Activated B cell treated with CpG ODN at 0.5 μM for 24 hours (primary cell): Measurements from ENCODE around the gene IFNA4. TPM values are rescaled to one million over a fixed set of nuclear protein-coding genes. Genes with fewer than 3 reads are reported as not detected.

Experiments
- ATAC-seq: fragments of 200-7000 bp; cut with Tn5 transposase; one replicate; pipeline ENCODE4 v1.10.0; 2021; ENCODE audit warnings: low read depth, mild to moderate bottlenecking, moderate library complexity
- CTCF ChIA-PET: fragments of 350-600 bp; sonication (Branson Sonifier 250); formaldehyde crosslinking; loops from one replicate; lab custom pipeline; 2021; ENCODE audit warnings: antibody characterized with exemption; lab: Charles Lee
- POLR2A ChIA-PET: fragments of 350-600 bp; sonication (Branson Sonifier 250); formaldehyde crosslinking; loops from one replicate; lab custom pipeline; 2021; ENCODE audit warnings: antibody characterized with exemption; lab: Charles Lee
- DNase-seq: peaks from one replicate; pipeline ENCODE4 v3.0.0; 2022
- H3K27ac Mint-ChIP-seq: one replicate; pipeline ENCODE4 v1.8.0; 2020; ENCODE audit warnings: mixed read lengths
- H3K27me3 Mint-ChIP-seq: one replicate; pipeline ENCODE4 v1.8.0; 2021; ENCODE audit warnings: mixed read lengths
- H3K36me3 Mint-ChIP-seq: one replicate; pipeline ENCODE4 v1.8.0; 2021; ENCODE audit warnings: low read depth, mixed read lengths
- H3K4me1 Mint-ChIP-seq: one replicate; pipeline ENCODE4 v1.8.0; 2021; ENCODE audit warnings: mixed read lengths
- H3K4me3 Mint-ChIP-seq: one replicate; pipeline ENCODE4 v1.8.0; 2020; ENCODE audit warnings: mild to moderate bottlenecking, mixed read lengths
- H3K9me3 Mint-ChIP-seq: one replicate; pipeline ENCODE4 v1.8.0; 2020; ENCODE audit warnings: mixed read lengths
- CTCF ChIP-seq: fragments of 200-600 bp; IDR thresholded peaks from one replicate; pipeline ENCODE4 v1.8.0; 2022; ENCODE audit warnings: antibody characterized with exemption, mild to moderate bottlenecking
- intact Hi-C: fragments of 100-400 bp; cut with micrococcal nuclease; formaldehyde crosslinking; loops from one replicate; pipeline ENCODE4 v1.15.1; 2024
- total RNA-seq: library from RNA; stranded (reverse); gene quantifications from 2 replicates; pipeline ENCODE4 v1.2.3, GENCODE V29; 2022

IFNA4 gene
- total RNA-seq, 1 donor from 2014 or later = not detected

- intact Hi-C loops = no loop called here
- H3K4me3 Mint-ChIP-seq = no peak overlapping the region
- ChIA-PET POLR2A (no interaction called here), CTCF (no interaction called here)
- no peaks in the 10 kb centered on the region for H3K9me3 Mint-ChIP-seq
- no peak overlapping the region for H3K27ac Mint-ChIP-seq
- H3K4me1 Mint-ChIP-seq = no peaks in the 10 kb centered on the region
- no peaks in the 10 kb centered on the region for H3K36me3 Mint-ChIP-seq
- ATAC-seq (no peak), DNase-seq (no peak)
- no peak for TF ChIP-seq CTCF
- peaks cover 2% of the 10 kb centered on the region for H3K27me3 Mint-ChIP-seq
These were observed 21.9 kb downstream of the IFNA4 start for GRCh38 chr9:21165516-21165915.

GRCh38 chr9:21160178-21160577, 27.2 kb downstream of the IFNA4 start:
- intact Hi-C loops = no loop called here

GRCh38 chr9:21155501-21155900, 31.9 kb downstream of the IFNA4 start:
- H3K4me1 Mint-ChIP-seq = peaks cover 5% of the 10 kb centered on the region
- H3K9me3 Mint-ChIP-seq = no peaks in the 10 kb centered on the region
- peaks cover 6% of the 10 kb centered on the region for H3K27me3 Mint-ChIP-seq
- ATAC-seq (no peak), DNase-seq (no peak)
- H3K27ac Mint-ChIP-seq = no peak overlapping the region
- no peak overlapping the region for H3K4me3 Mint-ChIP-seq
- POLR2A ChIA-PET = no interaction called here
- no peaks in the 10 kb centered on the region for H3K36me3 Mint-ChIP-seq
- intact Hi-C loops = no loop called here
- CTCF ChIA-PET = no interaction called here
- TF ChIP-seq CTCF = no peak

More at GRCh38 chr9:21160178-21160577, 27.2 kb downstream of the IFNA4 start:
- no peak overlapping the region for H3K4me3 Mint-ChIP-seq
- peaks cover 2% of the 10 kb centered on the region for H3K27me3 Mint-ChIP-seq
- no peaks in the 10 kb centered on the region for H3K36me3 Mint-ChIP-seq
- no peak overlapping the region for H3K27ac Mint-ChIP-seq
- DNase-seq = no peak
- CTCF ChIA-PET = no interaction called here
- ATAC-seq = no peak
- peaks cover 5% of the 10 kb centered on the region for H3K4me1 Mint-ChIP-seq
- POLR2A ChIA-PET = no interaction called here
- no peak for TF ChIP-seq CTCF
- no peaks in the 10 kb centered on the region for H3K9me3 Mint-ChIP-seq

- Mint-ChIP-seq H3K4me3 (no peak overlapping the region), H3K36me3 (no peaks in the 10 kb centered on the region), H3K27ac (no peak overlapping the region), H3K9me3 (peaks cover under 1% of the 10 kb centered on the region), H3K27me3 (peaks cover 6% of the 10 kb centered on the region), H3K4me1 (no peaks in the 10 kb centered on the region)
- POLR2A ChIA-PET = no interaction called here
- no peak for TF ChIP-seq CTCF
- DNase-seq = no peak
- CTCF ChIA-PET = interaction anchor here (1.2 kb wide), 1 partner anchor 637 kb away, joined by 3 read pairs; no protein-coding TSS in a partner anchor
- ATAC-seq = no peak
- intact Hi-C loops = no loop called here
These were observed 33.3 kb downstream of the IFNA4 start for GRCh38 chr9:21154018-21154608.

- no peaks in the 10 kb centered on the region for H3K36me3 Mint-ChIP-seq
- ATAC-seq (no peak), DNase-seq (no peak)
- peaks cover 6% of the 10 kb centered on the region for H3K27me3 Mint-ChIP-seq
- H3K4me1 Mint-ChIP-seq = no peaks in the 10 kb centered on the region
- H3K27ac Mint-ChIP-seq = no peak overlapping the region
- no peak for TF ChIP-seq CTCF
- H3K4me3 Mint-ChIP-seq = no peak overlapping the region
- ChIA-PET CTCF (interaction anchor here (1.2 kb wide), 1 partner anchor 637 kb away, joined by 3 read pairs; no protein-coding TSS in a partner anchor), POLR2A (no interaction called here)
- intact Hi-C loops = no loop called here
- H3K9me3 Mint-ChIP-seq = peaks cover 2% of the 10 kb centered on the region
These were observed 33.9 kb downstream of the IFNA4 start for GRCh38 chr9:21153336-21154017.
